PC-9 (cell line): Measurements from ENCODE around the gene PANX2.

Experiments used
- CTCF ChIP-seq: fragments of 200-600 bp; sonication (generic); conservative IDR thresholded peaks from 2 replicates; pipeline ENCODE4 v1.6.1; 2017; ENCODE audit warnings: mixed run types, antibody characterized with exemption, mild to moderate bottlenecking, moderate library complexity
- EZH2 ChIP-seq: fragments of 200-600 bp; sonication (generic); IDR thresholded peaks from 2 replicates; pipeline ENCODE4 v1.8.0; 2017; ENCODE audit warnings: antibody characterized with exemption, low read depth

GRCh38 chr22:50189849-50190181 is 19.3 kb downstream of the PANX2 start:
- TF ChIP-seq CTCF (no peak), EZH2 (no peak)
